HG02973 (cell line): Measurements from ENCODE around the gene TMEM181.

Experiments used
- ATAC-seq: cut with Tn5 transposase; IDR thresholded peaks from one replicate; pipeline ENCODE4 v1.9.1; 2021; ENCODE audit warnings: moderate library complexity; ENCODE audit not compliant: unreplicated experiment

The TMEM181 gene

GRCh38 chr6:158680481-158680880 is 120.6 kb downstream of the TMEM181 start:
- ATAC-seq, result no peak

- ATAC-seq, result no peak
Measured at GRCh38 chr6:158684311-158684710, 124.4 kb downstream of the TMEM181 start.

DNA sequence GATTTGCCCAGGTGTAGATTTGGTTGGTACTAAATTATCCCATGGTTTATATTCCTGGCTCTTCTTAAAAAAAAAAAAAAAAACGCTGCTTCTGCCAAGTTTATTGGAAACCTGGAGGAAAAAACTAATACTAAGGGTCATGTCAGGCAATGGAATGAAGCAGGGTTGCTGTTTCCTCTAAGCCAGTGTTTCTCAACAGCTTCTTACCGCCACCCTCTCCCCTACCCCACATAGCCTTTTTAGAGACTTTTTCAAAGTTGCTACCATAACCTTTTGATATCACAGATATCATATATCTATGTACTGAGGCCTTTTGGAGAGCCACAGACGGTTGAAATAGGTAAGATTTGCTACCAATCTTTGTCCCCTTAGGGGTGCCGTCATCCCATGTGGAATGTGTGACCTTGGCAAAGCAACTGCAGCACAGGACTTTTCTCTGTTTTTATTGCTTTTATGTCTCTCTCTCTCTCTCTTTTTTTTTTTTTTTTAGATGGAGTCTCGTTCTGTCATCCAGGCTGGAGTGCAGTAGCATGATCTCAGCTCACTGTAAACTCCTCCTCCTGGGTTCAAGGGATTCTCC is 124.9 kb downstream of the TMEM181 start:
- no peak for ATAC-seq
